GM19468 (cell line): ENCODE data around the gene AFAP1L2.

ENCODE experiments used
- ATAC-seq: cut with Tn5 transposase; IDR thresholded peaks from one replicate; pipeline ENCODE4 v1.9.1; 2021; ENCODE audit warnings: mild to moderate bottlenecking, moderate library complexity, moderate number of reproducible peaks; ENCODE audit not compliant: unreplicated experiment; ENCODE audit errors: extremely low read depth

AFAP1L2 gene

GRCh38 chr10:114252092-114252491 is 152.2 kb downstream of the AFAP1L2 start:
- ATAC-seq, result no peak

- no peak for ATAC-seq
Observed at GRCh38 chr10:114250716-114251115, 153.6 kb downstream of the AFAP1L2 start.

GRCh38 chr10:114250236-114250635 is 154.1 kb downstream of the AFAP1L2 start:
- ATAC-seq, result no peak

GRCh38 chr10:114246679-114247305 is 157.5 kb downstream of the AFAP1L2 start:
- ATAC-seq, result no peak

- no peak for ATAC-seq
Observed at GRCh38 chr10:114245121-114245791, 159.0 kb downstream of the AFAP1L2 start.
